Activated CD8-positive, alpha-beta memory T cell treated with anti-CD3 and anti-CD28 coated beads, Interleukin-2, amount 10 ng/mL, durations not matched to agents 7 days and 5 days (primary cell): ENCODE data around the gene ZNF500. TPM values are rescaled to one million over a fixed set of nuclear protein-coding genes. Genes with fewer than 3 reads are reported as not detected.
"Not testable (repeated sequence)": the region's sequence is repeated elsewhere in the genome, so short reads cannot be mapped to it uniquely, and the experiment has no call there.

Experiments
- ATAC-seq: fragments of 150-1000 bp; cut with Tn5 transposase; one replicate; pipeline ENCODE4 v1.10.0; 2021; ENCODE audit warnings: moderate library complexity
- CTCF ChIA-PET: fragments of 350-600 bp; sonication (Branson Sonifier 250); formaldehyde crosslinking; loops from one replicate; lab custom pipeline; 2021; ENCODE audit warnings: antibody characterized with exemption; lab: Charles Lee
- DNase-seq: peaks from one replicate; pipeline ENCODE4 v3.0.0-alpha.2; 2020
- H3K27ac Mint-ChIP-seq: one replicate; pipeline ENCODE4 v1.8.0; 2021; ENCODE audit warnings: mild to moderate bottlenecking, mixed read lengths
- H3K27me3 Mint-ChIP-seq: one replicate; pipeline ENCODE4 v1.8.0; 2021; ENCODE audit warnings: mixed read lengths
- H3K36me3 Mint-ChIP-seq: one replicate; pipeline ENCODE4 v1.8.0; 2021; ENCODE audit warnings: mild to moderate bottlenecking, mixed read lengths
- H3K4me1 Mint-ChIP-seq: one replicate; pipeline ENCODE4 v1.8.0; 2021; ENCODE audit warnings: mixed read lengths
- H3K4me3 Mint-ChIP-seq: one replicate; pipeline ENCODE4 v1.8.0; 2021; ENCODE audit warnings: mild to moderate bottlenecking, moderate library complexity, mixed read lengths
- H3K9me3 Mint-ChIP-seq: one replicate; pipeline ENCODE4 v1.8.0; 2022; ENCODE audit warnings: low read depth, mixed read lengths
- total RNA-seq, 2 experiments: library from RNA; stranded (reverse); gene quantifications; one replicate each; pipeline ENCODE4 v1.2.3, GENCODE V29; 2021

ZNF500 gene
- total RNA-seq, 2 experiments from 2014 or later = 10.4 to 12.2 TPM

DNA sequence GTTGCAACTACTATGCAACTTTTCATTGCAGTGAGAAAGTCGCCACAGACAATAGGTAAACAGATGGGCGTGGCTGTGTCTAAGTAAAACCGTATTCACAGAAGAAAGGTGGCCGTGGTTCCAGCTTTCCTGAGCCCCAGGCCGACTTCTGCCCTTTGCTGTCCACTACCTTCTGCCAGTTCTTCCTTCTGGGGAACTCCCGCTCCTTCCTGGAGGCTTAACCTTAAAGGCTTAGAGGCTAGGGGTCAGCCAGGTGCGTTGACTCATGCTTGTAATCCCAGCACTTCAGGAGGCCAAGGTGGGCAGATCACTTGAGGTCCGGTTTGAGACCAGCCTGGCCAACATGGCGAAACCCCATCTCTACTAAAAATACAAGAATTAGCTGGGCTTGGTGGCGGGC is 23.3 kb upstream of the ZNF500 start:
- no peaks in the 10 kb centered on the region for H3K36me3 Mint-ChIP-seq
- H3K4me3 Mint-ChIP-seq = no peak overlapping the region
- peaks cover 6% of the 10 kb centered on the region for H3K4me1 Mint-ChIP-seq
- ATAC-seq (no peak), DNase-seq (no peak)
- CTCF ChIA-PET = no interaction called here
- H3K27ac Mint-ChIP-seq = no peak overlapping the region
- no peaks in the 10 kb centered on the region for H3K9me3 Mint-ChIP-seq
- H3K27me3 Mint-ChIP-seq = no peaks in the 10 kb centered on the region

DNA sequence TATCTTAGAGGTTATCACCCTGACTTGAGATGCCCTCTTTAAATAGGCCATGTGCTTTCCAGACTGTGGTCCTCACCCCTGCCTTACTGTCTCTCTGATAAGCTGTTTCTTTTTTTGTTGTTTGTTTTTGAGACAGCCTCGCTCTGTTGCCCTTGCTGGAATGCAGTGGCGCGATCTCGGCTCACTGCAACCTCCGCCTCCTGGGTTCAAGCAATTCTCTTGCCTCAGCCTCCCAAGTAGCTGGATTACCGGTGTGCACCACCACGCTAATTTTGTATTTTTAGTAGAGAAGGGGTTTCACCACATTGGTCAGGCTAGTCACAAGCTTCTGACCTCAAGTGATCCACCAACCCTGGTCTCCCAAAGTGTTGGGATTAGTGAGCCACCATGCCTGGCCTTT is 21.9 kb upstream of the ZNF500 start:
- peaks cover 6% of the 10 kb centered on the region for H3K4me1 Mint-ChIP-seq

DNA sequence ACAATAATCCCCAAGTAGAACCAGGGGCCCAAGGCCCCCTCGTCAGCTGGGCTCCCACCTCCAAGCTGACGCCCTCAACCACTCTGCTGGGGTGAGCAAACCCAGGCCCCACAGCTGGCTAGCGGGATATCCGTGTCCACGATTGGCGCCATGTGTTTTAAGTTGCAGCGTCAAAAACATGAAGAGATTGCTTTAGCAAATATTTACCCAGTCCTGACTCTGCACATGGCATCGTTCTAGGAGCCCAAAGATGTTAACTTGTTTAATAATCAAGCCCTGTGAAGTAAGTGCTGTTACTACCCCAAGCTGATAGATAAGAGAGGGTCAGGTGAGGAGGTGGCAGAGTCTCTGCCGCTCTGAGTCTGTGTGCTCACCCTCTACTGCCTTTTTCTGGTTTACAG is 21.5 kb upstream of the ZNF500 start:
- Mint-ChIP-seq H3K4me1 (peaks cover 6% of the 10 kb centered on the region), H3K36me3 (no peaks in the 10 kb centered on the region), H3K4me3 (no peak overlapping the region), H3K9me3 (no peaks in the 10 kb centered on the region), H3K27ac (no peak overlapping the region), H3K27me3 (no peaks in the 10 kb centered on the region)
- ATAC-seq = no peak
- CTCF ChIA-PET = interaction anchor here (1.0 kb wide), 1 partner anchor 14 kb away, joined by 3 read pairs; the partner anchor contains the start of gene ROGDI
- DNase-seq = no peak

More for the DNA sequence above, 21.9 kb upstream of the ZNF500 start:
- no peak for DNase-seq
- H3K27me3 Mint-ChIP-seq = no peaks in the 10 kb centered on the region
- no peaks in the 10 kb centered on the region for H3K36me3 Mint-ChIP-seq
- H3K27ac Mint-ChIP-seq = no peak overlapping the region
- ATAC-seq = no peak
- H3K9me3 Mint-ChIP-seq = no peaks in the 10 kb centered on the region
- H3K4me3 Mint-ChIP-seq = no peak overlapping the region
- CTCF ChIA-PET = interaction anchor here (1.0 kb wide), 1 partner anchor 14 kb away, joined by 3 read pairs; the partner anchor contains the start of gene ROGDI

DNA sequence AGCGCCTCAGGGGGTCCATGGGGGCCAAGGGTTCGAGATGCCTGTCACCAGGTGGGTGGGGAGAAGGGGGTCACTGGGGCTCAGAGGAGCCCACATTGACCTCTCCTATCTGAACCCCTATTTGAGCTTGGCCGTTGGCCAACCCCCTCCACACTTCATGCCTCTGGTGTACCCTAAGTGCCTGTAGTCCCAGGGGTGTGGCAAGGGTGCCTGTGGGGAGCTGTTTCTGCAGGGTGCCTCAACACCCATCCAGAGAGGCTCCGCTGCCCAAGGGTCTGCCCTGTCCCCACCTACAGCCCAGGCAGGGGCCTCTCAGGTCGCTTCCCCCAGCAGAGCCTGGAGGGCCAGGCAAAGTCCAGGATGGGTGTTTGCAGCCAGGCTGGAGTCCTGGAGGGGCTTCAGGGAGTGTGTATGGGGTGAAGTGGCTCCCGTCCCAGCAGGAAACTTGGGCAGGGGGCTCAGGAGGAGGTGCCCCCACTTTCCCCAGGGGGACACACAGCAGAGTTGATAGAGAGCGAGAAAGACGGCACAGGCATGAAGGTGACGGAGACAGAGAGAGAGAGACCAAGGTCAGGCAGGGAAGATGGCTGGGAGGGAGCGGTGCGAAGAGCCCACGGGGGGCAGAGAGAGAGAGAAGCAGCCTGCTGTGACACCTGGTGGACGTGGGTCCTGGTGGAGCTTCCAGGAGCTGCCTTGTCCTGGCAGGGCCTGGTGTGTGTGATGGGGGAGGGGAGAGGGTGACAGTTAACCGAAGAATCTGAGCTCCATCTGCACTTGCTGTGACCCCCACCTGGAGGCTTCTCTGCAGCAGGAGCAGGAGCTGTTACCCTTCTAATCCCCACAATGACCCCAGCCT is 20.9 kb upstream of the ZNF500 start, which contains the start of gene SEPTIN12:
Gene SEPTIN12, minus strand, starts transcription at position 719 of the 856 bp plus-strand sequence. Its CDS starts 700 bp downstream, at position 19.
- CTCF ChIA-PET = no interaction called here

DNA sequence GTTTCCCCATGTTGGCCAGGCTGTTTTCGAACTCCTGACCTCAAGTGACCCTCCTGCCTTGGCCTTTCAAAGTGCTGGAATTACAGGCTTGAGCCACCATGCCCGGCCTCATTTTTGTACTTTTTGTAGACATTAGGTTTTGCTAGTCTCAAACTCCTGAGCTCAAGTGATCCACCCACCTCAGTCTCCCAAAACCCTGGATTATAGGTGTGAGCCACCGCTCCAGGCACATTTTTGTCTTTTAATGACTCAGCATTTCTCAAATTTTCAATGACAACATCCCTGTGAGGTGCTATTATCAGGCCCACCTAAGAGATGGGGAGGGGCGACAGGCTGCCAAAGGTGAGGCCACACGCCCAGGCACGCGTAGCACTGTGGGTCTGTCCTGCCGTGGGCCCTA is 20.1 kb upstream of the ZNF500 start:
- Mint-ChIP-seq H3K9me3 (no peaks in the 10 kb centered on the region), H3K4me3 (no peak overlapping the region)

More for the DNA sequence above, 20.9 kb upstream of the ZNF500 start, which contains the start of gene SEPTIN12:
- no peaks in the 10 kb centered on the region for H3K36me3 Mint-ChIP-seq
- no peak within 1 kb of the TSS for H3K27ac Mint-ChIP-seq
- no peaks in the 10 kb centered on the region for H3K27me3 Mint-ChIP-seq
- no peaks in the 10 kb centered on the region for H3K9me3 Mint-ChIP-seq
- H3K4me3 Mint-ChIP-seq = no peak within 1 kb of the TSS
- no peak for DNase-seq
- ATAC-seq = no peak
- H3K4me1 Mint-ChIP-seq = peaks cover 6% of the 10 kb centered on the region

DNA sequence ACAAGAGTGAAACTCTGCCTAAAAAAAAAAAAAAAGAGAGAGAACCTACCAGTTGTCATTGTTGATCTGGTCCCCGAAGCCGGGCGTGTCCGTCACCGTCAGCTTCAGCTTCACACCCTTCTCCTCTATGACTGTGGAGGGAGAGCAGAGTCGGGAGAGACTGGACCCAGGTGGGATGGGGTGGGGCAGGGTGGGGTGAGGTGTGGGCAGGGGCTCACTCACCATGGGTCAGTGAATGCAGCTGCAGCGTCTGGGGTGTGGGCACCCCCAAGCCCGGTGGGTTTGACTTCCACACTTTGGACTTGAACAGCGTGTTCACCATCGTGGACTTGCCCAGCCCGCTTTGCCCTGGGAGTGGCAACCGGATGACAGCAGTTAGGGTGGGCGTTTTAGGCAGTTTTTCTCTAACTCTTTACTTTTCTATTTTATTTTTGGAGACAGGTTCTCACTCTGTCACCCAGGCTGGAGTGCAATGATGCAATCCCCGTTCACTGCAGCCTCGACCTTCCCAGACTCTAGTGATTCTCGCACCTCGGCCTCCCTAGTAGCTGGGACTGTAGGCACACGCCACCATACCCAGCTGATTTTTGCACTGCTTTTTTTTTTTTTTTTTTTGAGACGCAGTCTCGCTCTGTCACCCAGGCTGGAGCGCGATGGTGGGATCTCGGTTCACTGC is 18.9 kb upstream of the ZNF500 start:
- Mint-ChIP-seq H3K27me3 (no peaks in the 10 kb centered on the region), H3K4me1 (peaks cover under 1% of the 10 kb centered on the region), H3K27ac (no peak overlapping the region), H3K4me3 (no peak overlapping the region), H3K36me3 (no peaks in the 10 kb centered on the region), H3K9me3 (no peaks in the 10 kb centered on the region)
- CTCF ChIA-PET = interaction anchor here (1.0 kb wide), 1 partner anchor 51 kb away, joined by 3 read pairs; the partner anchor contains the start of genes ANKS3 and DNAAF8
- no peak for DNase-seq
- ATAC-seq = no peak

More for the DNA sequence above, 20.1 kb upstream of the ZNF500 start:
- DNase-seq (no peak), ATAC-seq (no peak)
- Mint-ChIP-seq H3K36me3 (no peaks in the 10 kb centered on the region), H3K27me3 (no peaks in the 10 kb centered on the region), H3K27ac (no peak overlapping the region), H3K4me1 (peaks cover 6% of the 10 kb centered on the region)
- CTCF ChIA-PET = interaction anchor here (1.0 kb wide), 1 partner anchor 53 kb away, joined by 3 read pairs; the partner anchor contains the start of genes ANKS3 and DNAAF8

DNA sequence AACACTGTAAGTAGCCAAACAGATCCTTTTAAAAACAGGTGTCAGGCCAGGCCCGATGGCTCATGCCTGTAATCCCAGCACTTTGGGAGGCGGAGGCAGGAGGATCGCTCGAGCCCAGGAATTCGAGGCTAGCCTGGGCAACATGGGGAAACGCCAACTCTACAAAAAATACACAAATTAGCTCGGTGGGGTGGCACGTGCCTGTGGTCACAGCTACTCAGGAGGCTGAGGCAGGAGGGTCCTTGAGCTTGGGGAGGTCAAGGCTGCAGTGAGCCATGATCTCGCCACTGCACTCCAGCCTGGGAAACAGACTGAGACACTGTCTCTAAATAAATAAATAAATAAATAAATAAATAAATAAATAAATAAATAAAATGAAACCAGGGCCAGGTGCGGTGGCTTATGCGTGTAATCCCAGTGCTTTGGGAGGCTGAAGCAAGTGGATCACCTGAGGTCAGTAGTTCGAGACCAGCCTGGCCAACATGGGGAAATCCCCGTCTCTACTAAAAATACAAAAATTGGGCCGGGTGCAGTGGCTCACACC is 17.6 kb upstream of the ZNF500 start:
- H3K9me3 Mint-ChIP-seq, CTCF ChIA-PET: not testable (repeated sequence)

DNA sequence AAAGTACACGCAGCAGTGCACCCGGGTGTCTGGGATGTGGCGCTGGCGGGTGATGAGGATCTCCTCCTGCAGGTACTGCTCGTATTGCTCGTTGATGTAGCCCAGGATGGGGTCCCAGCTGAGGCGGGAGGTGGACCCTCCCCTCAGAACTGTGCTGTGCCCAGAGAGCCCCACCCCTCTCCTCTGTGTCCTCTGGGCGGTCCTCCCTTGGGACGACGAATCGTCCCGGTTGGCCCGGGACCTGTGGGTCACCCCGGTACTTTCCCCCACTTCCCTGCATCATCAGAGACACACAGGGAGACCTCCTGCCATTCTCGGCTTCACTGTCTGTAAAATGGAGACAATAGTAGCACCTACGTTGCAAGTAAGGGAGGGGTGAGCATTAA is 17.0 kb upstream of the ZNF500 start:
- ATAC-seq (no peak), DNase-seq (no peak)
- Mint-ChIP-seq H3K4me3 (no peak overlapping the region), H3K27me3 (no peaks in the 10 kb centered on the region), H3K4me1 (no peaks in the 10 kb centered on the region), H3K9me3 (no peaks in the 10 kb centered on the region), H3K27ac (no peak overlapping the region), H3K36me3 (no peaks in the 10 kb centered on the region)
- CTCF ChIA-PET = no interaction called here

More for the DNA sequence above, 17.6 kb upstream of the ZNF500 start:
- not testable (repeated sequence) for H3K27ac Mint-ChIP-seq, H3K36me3 Mint-ChIP-seq, H3K4me3 Mint-ChIP-seq, DNase-seq, ATAC-seq, H3K4me1 Mint-ChIP-seq, H3K27me3 Mint-ChIP-seq

DNA sequence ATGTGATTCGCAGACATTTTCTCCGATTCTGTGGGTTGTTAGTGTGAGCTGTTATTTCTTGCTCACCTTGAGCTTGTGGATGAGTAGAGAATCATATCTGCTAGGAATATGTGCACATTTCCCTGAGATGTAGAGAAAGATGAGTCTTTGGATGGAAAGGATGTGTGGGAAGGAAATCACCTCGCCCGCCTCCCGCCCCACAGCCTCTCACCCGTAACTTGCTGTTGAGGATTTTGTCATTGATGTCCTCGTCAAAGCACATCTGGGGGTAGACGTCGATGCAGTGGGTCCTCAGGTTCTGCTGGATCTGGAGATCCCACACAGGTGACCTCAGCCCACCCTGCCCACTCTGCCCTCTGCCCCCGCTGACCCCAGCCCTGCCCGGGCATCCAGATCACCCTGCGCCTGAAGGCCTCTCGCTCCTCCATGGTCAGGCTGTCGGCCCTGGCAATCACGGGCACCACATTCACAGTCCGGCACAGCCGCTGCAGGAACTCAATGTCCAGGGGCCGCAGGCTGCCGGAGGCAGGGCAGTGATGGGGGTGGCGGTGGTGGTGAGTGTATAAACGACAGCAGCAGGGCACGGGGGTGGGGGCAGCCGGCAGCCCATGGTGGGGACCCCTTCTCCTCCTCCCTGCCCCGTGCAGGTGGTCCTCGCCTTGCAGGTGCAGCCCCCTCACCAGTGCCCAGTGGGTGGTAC is 16.4 kb upstream of the ZNF500 start:
- ATAC-seq = no peak
- CTCF ChIA-PET = no interaction called here
- Mint-ChIP-seq H3K27ac (no peak overlapping the region), H3K27me3 (no peaks in the 10 kb centered on the region), H3K9me3 (no peaks in the 10 kb centered on the region), H3K4me3 (no peak overlapping the region), H3K36me3 (no peaks in the 10 kb centered on the region), H3K4me1 (no peaks in the 10 kb centered on the region)
- DNase-seq = no peak

DNA sequence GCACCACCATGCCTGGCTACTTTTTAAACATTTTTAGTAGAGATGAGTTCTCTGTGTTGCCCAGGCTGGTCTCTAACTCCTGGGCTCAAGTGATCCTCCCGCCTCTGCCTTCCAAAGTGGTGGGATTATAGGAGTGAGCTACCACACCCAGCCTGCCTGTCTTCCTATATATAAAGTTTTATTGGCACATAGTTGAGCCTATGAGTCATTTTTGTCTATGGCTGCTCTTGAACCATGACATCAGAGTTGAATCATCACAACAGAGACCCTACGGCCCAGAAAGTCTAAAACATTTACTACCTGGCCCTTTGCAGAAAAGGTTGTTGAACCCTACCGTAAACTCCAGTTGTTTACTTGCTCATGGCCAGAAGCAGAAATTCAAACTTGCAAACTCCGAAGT is 13.3 kb upstream of the ZNF500 start:
- CTCF ChIA-PET = no interaction called here
- Mint-ChIP-seq H3K27ac (no peak overlapping the region), H3K27me3 (no peaks in the 10 kb centered on the region), H3K4me3 (no peak overlapping the region), H3K9me3 (no peaks in the 10 kb centered on the region), H3K4me1 (no peaks in the 10 kb centered on the region), H3K36me3 (no peaks in the 10 kb centered on the region)
- no peak for ATAC-seq
- no peak for DNase-seq

DNA sequence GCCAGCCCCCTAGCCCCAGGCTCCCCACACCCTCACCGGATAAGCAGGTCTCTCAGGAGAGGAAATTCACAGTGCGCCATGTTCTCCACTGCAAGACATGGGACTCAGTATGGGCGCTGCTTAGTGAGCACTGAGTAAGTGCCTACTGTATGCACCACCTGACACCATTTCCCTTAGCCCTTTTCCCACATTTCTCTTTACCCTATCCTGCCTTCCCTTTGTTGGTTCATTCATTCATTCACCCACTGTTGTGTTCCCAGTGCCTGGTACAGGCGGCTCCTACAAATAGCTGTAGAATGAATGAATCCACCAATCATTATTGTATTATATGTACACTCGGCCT is 11.1 kb upstream of the ZNF500 start:
- Mint-ChIP-seq H3K9me3 (no peaks in the 10 kb centered on the region), H3K4me3 (no peak overlapping the region), H3K4me1 (no peaks in the 10 kb centered on the region), H3K27ac (no peak overlapping the region), H3K36me3 (no peaks in the 10 kb centered on the region), H3K27me3 (no peaks in the 10 kb centered on the region)
- CTCF ChIA-PET = no interaction called here
- no peak for ATAC-seq
- no peak for DNase-seq

DNA sequence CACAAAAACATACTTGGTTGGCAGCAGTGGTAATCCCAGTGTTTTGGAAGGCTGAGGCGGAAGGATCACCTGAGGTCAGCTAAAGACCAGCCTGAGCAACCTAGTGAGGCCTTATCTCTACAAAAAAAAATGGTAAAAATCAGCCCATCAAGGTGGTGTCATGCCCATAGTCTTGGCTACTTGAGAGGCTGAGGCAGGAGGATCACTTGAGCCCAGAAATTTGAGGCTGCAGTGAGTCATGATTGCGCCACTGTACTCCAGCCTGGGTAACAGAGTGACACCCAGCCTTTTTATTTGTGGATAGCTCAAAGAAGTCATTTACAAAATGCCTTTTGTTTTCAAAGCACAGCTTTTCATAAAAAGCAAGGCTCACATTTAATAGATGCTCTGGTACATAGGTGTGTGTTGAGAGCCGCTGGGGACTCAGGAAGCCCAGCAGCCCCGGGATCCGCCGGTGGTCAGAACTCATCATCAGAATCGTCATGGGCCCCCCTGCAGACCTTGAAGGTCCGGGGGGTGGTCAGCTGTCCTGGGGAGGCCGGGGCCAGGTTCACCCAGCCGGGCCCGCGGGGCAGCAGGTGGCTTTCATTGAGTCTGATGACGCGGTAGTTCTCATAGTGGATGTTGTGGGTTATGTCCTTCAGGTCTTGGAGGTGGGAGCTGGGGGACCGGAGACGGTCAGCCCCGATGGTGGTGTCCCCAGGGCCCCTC is 10.5 kb upstream of the ZNF500 start:
- CTCF ChIA-PET = no interaction called here
- H3K27ac Mint-ChIP-seq = no peak overlapping the region
- DNase-seq = no peak
- ATAC-seq = no peak
- no peaks in the 10 kb centered on the region for H3K27me3 Mint-ChIP-seq
- H3K4me1 Mint-ChIP-seq = no peaks in the 10 kb centered on the region
- H3K36me3 Mint-ChIP-seq = no peaks in the 10 kb centered on the region
- no peaks in the 10 kb centered on the region for H3K9me3 Mint-ChIP-seq
- no peak overlapping the region for H3K4me3 Mint-ChIP-seq
